ENCODE data around the gene NCOA5.

GRCh38 chr20:46100988-46101387, 11.2 kb upstream of the NCOA5 start:
- TF ChIP-seq, protein P1, sequence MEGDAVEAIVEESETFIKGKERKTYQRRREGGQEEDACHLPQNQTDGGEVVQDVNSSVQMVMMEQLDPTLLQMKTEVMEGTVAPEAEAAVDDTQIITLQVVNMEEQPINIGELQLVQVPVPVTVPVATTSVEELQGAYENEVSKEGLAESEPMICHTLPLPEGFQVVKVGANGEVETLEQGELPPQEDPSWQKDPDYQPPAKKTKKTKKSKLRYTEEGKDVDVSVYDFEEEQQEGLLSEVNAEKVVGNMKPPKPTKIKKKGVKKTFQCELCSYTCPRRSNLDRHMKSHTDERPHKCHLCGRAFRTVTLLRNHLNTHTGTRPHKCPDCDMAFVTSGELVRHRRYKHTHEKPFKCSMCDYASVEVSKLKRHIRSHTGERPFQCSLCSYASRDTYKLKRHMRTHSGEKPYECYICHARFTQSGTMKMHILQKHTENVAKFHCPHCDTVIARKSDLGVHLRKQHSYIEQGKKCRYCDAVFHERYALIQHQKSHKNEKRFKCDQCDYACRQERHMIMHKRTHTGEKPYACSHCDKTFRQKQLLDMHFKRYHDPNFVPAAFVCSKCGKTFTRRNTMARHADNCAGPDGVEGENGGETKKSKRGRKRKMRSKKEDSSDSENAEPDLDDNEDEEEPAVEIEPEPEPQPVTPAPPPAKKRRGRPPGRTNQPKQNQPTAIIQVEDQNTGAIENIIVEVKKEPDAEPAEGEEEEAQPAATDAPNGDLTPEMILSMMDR (optimal IDR thresholded peaks at IDR 0.05 in 1 of 3, IDR thresholded peaks at IDR 0.05 in 1 of 3, conservative IDR thresholded peaks at IDR 0.05 in 1 of 3; ENCODE audit: extremely low read depth in 1 of 3, insufficient read depth in 2 of 3, low read length in 3 of 3) = no peak
- no peak for TF ChIP-seq EZH2 (IDR thresholded peaks at IDR 0.05; ENCODE audit: low read length)
